Skeletal muscle tissue (tissue), 4 donors: ENCODE measurements around the gene POLN. TPM values are rescaled to one million over a fixed set of nuclear protein-coding genes. Genes with fewer than 3 reads are reported as not detected.

ENCODE experiments used
- H3K27ac ChIP-seq: one replicate; pipeline ENCODE4 v1.7.0; 2013; ENCODE audit warnings: mild to moderate bottlenecking, low read depth, low read length, inconsistent platforms
- H3K27me3 ChIP-seq, 3 donors: one replicate each; pipeline ENCODE4 v1.7.0; 2013; ENCODE audit warnings: low read length in 3 of 3; ENCODE audit not compliant: control insufficient read depth in 3 of 3, insufficient read depth in 3 of 3
- H3K36me3 ChIP-seq, 3 donors: one replicate each; pipeline ENCODE4 v1.7.0; 2013; ENCODE audit warnings: low read length in 3 of 3; ENCODE audit not compliant: control insufficient read depth in 3 of 3, insufficient read depth in 3 of 3
- H3K4me1 ChIP-seq, 3 donors: one replicate each; pipeline ENCODE4 v1.7.0; 2013; ENCODE audit warnings: low read length in 3 of 3, mild to moderate bottlenecking in 3 of 3; ENCODE audit not compliant: control insufficient read depth in 3 of 3, insufficient read depth in 3 of 3
- H3K4me3 ChIP-seq, 3 donors: one replicate each; pipeline ENCODE4 v1.7.0; 2013; ENCODE audit warnings: low read length in 3 of 3
- H3K9ac ChIP-seq, 3 donors: one replicate each; pipeline ENCODE4 v1.7.0; 2013; ENCODE audit warnings: low read length in 3 of 3, mild to moderate bottlenecking in 3 of 3, moderate library complexity in 2 of 3, low read depth in 1 of 3
- H3K9me3 ChIP-seq, 3 donors: one replicate each; pipeline ENCODE4 v1.7.0; 2013; ENCODE audit warnings: low read length in 3 of 3; ENCODE audit not compliant: control insufficient read depth in 3 of 3
- total RNA-seq: library from RNA; depleted of rRNA; stranded (reverse); fragments of >200 nt; gene quantifications from one replicate; pipeline ENCODE4 v1.2.3, GENCODE V29; 2014
- donor health status: Osteomylitis.

Gene POLN
- total RNA-seq: 4.2 TPM

DNA sequence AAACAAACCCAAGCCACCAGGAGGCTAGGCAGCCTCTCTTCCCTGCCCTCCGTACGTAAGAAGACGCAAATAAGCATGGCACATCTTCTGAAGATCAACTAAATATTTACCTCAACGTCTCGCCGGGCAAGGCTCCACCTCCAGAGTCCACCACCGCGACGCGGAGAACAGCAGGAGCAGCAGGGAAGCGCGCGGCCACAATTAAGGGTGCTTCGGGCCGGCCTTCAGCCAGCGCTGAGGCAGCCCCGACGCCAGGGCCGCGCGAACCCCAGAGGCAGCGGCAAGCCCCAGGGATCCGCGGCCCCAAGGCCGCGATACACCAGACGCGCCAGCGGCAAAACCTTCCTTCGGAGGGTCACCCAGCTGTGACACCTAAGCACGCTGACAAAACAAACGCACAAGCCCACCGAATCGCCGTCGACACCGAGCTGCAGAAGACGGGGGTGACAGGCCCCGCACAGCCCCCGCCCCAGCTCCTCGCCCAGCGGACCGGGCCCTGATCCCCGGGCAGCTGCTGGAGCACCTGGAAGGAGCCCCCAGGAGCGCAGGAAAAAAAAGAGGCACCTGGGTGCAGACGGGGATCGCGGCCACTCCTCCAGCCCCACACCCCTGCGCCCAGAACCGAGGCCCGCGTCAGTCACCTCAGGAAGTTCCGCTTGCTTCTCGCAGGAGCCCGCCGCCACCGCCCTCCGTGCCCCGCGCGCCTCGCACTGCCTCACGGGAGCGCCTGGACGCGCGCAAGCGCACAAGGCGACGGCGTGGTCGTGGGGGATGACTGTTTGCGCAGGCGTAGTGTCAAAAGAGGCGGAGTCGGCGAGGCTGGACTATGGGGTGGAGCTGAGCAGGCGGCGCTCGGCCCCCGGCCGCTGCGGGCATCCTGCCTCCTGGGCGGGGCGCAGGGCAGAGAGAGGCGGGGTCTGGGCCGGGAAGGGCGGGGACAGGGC is at the start of gene POLN, which contains the start of gene HAUS3:
TSS of gene POLN (minus strand) at position 712 of the 944 bp plus-strand sequence. CDS start 12,890 bp downstream, outside the sequence.
TSS of gene HAUS3 (minus strand) at position 712 of the 944 bp plus-strand sequence. CDS start 1,175 bp downstream, outside the sequence.
- Histone ChIP-seq H3K4me1 (peaks cover 25 to 40% (median 28%) of the 10 kb centered on the region in 3 donors), H3K4me3 (peak within 1 kb of the TSS; percentile 87 to 91 (median 91)), H3K9ac (peak within 1 kb of the TSS; percentile 79 to 93 (median 90)), H3K27ac (peak within 1 kb of the TSS; percentile 51), H3K36me3 (peaks cover 0 to 10% (median 1%) of the 10 kb centered on the region in 3 donors), H3K9me3 (no peaks in the 10 kb centered on the region), H3K27me3 (no peaks in the 10 kb centered on the region)

DNA sequence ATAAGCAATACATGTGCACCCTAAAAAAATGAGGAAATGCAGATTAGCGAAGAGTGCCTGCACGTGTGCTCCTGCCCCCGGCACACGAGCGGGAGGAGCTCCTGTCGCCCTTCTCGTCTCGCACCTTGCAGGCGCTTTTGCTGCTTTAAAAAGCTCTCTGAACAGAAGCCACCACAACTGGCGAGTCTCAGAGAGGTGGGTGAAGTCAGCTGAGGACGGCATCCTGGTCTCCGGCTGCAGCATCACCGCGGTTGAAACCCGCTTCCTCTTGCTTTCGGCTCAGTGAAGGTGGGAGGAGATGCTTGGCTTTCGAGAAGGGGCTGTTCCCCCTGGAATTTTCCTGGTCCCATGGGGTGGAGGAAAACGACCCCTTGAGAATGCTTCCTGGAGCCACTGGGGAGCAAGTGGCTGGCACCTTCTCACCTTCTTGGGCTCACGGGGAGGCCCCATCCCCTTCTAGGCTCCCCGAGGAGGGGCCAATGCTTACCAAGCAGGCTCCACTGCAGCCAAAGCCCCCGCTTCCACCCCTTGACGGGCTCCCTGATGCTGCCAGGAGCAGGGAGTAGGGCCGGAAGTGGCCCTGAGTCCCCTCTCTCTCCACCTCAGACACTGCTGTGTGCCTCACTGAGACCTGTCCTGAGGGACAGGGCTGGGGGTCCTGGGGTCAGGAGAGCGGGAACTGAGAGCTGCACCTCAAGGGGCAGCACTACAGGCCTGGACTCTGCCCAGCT is 49.2 kb upstream of the POLN start:
- Histone ChIP-seq H3K4me1 (peaks cover 0 to 4% (median 0%) of the 10 kb centered on the region in 3 donors), H3K9me3 (no peaks in the 10 kb centered on the region), H3K27ac (no peak overlapping the region), H3K4me3 (no peak overlapping the region), H3K9ac (no peak overlapping the region), H3K27me3 (peaks cover 0 to 4% (median 0%) of the 10 kb centered on the region in 3 donors), H3K36me3 (no peaks in the 10 kb centered on the region)

DNA sequence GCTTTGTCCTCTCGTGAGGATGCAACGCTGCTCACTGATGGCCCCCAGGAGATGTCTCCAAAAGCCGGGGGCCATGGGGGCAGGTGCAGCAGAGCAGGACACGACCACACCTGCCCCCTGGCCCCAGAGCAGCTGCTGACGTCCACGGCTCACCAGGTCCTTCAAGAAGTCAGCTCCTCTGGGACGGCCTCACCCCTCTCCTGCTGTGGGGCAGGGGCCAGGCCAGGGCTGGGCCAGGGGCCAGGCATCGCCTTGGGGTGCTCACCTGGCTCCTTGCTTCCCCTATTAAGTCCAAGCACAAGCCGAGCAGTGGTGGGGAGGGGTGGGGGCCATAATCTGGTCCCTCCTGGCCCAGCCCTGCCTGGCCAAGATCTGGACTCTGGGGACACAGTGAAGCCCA is 48.6 kb upstream of the POLN start:
- Histone ChIP-seq H3K4me3 (no peak overlapping the region), H3K9me3 (no peaks in the 10 kb centered on the region), H3K4me1 (peaks cover 0 to 4% (median 0%) of the 10 kb centered on the region in 3 donors), H3K27me3 (peaks cover 0 to 4% (median 0%) of the 10 kb centered on the region in 3 donors), H3K27ac (no peak overlapping the region), H3K9ac (no peak overlapping the region), H3K36me3 (no peaks in the 10 kb centered on the region)

- Histone ChIP-seq H3K27me3 (peaks cover 0 to 4% (median 0%) of the 10 kb centered on the region in 3 donors), H3K4me1 (peaks cover 0 to 4% (median 0%) of the 10 kb centered on the region in 3 donors), H3K9ac (no peak overlapping the region), H3K36me3 (no peaks in the 10 kb centered on the region), H3K9me3 (no peaks in the 10 kb centered on the region), H3K4me3 (no peak overlapping the region), H3K27ac (no peak overlapping the region)
These were observed 48.0 kb upstream of the POLN start for GRCh38 chr4:2289955-2290333.

- H3K9ac ChIP-seq: no peak overlapping the region
- no peak overlapping the region for H3K27ac ChIP-seq
- peaks cover 0 to 4% (median 0%) of the 10 kb centered on the region in 3 donors for H3K4me1 ChIP-seq
- no peaks in the 10 kb centered on the region for H3K36me3 ChIP-seq
- H3K27me3 ChIP-seq: peaks cover 0 to 4% (median 0%) of the 10 kb centered on the region in 3 donors
- no peaks in the 10 kb centered on the region for H3K9me3 ChIP-seq
- no peak overlapping the region for H3K4me3 ChIP-seq
These were observed 47.5 kb upstream of the POLN start for GRCh38 chr4:2289311-2289954.

GRCh38 chr4:2288051-2288541 is 46.2 kb upstream of the POLN start:
- H3K4me1 ChIP-seq: peaks cover 0 to 4% (median 0%) of the 10 kb centered on the region in 3 donors
- no peaks in the 10 kb centered on the region for H3K9me3 ChIP-seq
- H3K27ac ChIP-seq: no peak overlapping the region
- no peak overlapping the region for H3K4me3 ChIP-seq
- no peaks in the 10 kb centered on the region for H3K36me3 ChIP-seq
- H3K27me3 ChIP-seq: peaks cover 0 to 4% (median 0%) of the 10 kb centered on the region in 3 donors
- no peak overlapping the region for H3K9ac ChIP-seq

DNA sequence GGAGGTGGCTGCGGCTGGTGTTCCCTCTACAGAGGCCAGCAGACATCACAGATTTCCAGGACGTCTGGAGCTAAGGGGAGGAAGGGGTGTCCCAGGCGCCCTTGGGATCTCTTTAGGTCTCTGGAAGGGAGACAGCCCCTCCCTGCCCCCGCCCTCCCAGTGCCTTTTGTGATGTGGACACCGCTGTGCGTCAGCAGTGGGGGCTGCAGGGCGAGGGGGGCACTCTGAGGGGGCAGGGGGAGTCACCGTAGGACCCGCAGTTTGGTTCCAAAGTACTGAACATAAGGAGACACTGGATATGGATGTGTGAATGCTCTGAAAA is 45.6 kb upstream of the POLN start:
- Histone ChIP-seq H3K4me3 (no peak overlapping the region), H3K9me3 (no peaks in the 10 kb centered on the region), H3K27me3 (peaks cover 0 to 4% (median 0%) of the 10 kb centered on the region in 3 donors), H3K9ac (no peak overlapping the region), H3K27ac (no peak overlapping the region), H3K36me3 (no peaks in the 10 kb centered on the region), H3K4me1 (peaks cover 0 to 4% (median 0%) of the 10 kb centered on the region in 3 donors)

- Histone ChIP-seq H3K36me3 (no peaks in the 10 kb centered on the region), H3K27ac (no peak overlapping the region), H3K9ac (no peak overlapping the region), H3K27me3 (peaks cover 0 to 4% (median 0%) of the 10 kb centered on the region in 3 donors), H3K4me1 (peaks cover 0 to 1% (median 0%) of the 10 kb centered on the region in 3 donors), H3K4me3 (no peak overlapping the region), H3K9me3 (no peaks in the 10 kb centered on the region)
These were observed 45.1 kb upstream of the POLN start for GRCh38 chr4:2286904-2287593.
